Mesenteric fat pad (tissue), 1 donor: ENCODE measurements around the gene ZNF202. TPM values are rescaled to one million over a fixed set of nuclear protein-coding genes. Genes with fewer than 3 reads are reported as not detected.
"Not testable (repeated sequence)": the region's sequence is repeated elsewhere in the genome, so short reads cannot be mapped to it uniquely, and the experiment has no call there.

ENCODE experiments used
- DNase-seq: peaks from one replicate; pipeline ENCODE4 v3.0.0-alpha.2; 2020; ENCODE audit warnings: low spot score
- total RNA-seq: library from RNA; stranded (reverse); fragmentation: NEBNext Ultra II Directional; extraction: Animal tissue kit (Norgen Biotek cat#: 25700); gene quantifications from one replicate; pipeline ENCODE4 v1.2.1, GENCODE V29; 2021
- donor health status: DM: yes; HTN: yes; CAD: no.

ZNF202 gene
- total RNA-seq, 1 donor from 2014 or later: 7.5 TPM

DNA sequence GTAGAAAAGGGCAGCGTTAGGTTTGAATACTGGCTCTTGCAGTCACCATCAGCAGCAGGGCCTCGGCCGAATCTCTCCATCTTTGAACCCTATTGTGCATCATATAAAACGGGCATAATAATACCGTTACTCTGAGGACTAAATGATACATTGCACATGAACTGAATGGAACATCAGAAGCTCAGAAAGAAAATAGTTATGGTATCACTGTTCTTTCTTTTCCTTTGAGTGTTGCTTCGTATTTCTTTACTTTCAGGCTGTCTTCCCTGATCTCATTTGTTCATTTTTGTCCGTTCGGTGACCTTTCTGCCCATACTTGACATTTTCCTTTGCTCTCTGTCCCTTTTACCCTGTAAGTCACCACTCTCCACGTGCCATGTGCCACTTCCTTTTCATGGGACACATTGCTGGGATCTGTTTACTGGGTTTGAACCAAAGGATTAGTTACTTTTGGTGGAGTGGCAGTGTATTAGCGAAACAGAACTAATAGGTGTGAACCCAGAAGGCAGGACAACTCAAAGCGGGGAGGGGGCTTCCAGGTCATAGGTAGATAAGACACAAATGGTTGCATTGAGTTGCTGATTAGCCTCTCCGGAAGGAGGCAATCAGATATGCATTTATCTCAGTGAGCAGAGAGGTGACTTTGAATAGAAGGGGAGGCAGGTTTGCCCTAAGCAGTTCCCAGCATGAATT lies 717 bp upstream of the ZNF202 start:
- DNase-seq: no peak

- DNase-seq: no peak
These were observed 687 bp downstream of the ZNF202 start for GRCh38 chr11:123740787-123741158.

DNA sequence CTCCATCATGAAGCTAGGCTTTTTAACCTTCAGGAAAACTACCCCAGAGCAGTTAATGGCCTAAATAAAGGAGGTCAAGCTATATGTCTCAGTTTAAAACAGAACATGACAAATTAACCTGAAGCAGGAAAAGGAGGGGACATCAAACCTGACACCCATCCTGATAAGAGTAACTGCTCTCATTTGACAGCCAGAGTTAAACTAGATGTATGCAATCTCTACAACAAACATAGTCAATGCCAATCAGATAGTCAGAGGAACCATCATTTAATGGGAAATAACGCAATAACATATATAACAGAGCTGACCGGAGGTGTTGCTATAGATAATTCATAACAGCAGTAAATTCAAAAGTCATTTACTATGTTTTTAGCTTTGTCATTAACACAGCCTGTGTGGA lies 3.1 kb downstream of the ZNF202 start:
- no peak for DNase-seq

GRCh38 chr11:123736769-123737168 lies 4.7 kb downstream of the ZNF202 start:
- no peak for DNase-seq

GRCh38 chr11:123729602-123730001 lies 11.9 kb downstream of the ZNF202 start:
- DNase-seq: no peak

DNA sequence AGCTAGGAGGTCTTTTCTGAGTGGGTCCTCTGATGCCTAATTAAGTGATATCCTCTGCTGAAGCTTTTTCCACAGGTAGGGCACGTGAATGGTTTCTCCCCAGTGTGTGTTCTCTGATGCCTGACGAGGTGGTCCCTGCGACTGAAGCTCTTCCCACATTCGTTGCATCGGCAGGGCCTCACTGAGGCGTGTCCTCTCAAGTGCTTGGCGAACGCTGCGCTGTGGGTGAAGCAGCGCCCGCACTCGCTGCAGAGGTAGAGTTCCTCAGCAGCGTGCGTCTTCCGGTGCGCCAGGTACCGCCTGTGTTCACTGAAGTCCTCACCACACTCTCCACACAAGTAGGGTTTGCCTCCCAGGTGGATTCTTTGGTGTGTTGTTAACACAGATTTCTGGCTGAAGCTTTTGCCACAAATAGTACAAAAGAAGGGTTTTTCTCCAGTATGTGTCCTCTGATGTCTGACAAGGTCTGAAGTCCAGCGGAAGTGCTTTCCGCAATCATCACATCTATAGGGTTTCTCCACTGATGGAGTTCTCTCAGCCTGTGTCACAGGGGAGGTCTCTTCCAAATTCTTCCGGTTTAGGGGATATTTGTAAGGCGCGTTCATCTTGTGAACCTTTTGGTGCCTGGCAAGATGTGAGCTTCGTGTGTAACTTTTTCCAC lies 15.3 kb downstream of the ZNF202 start:
- DNase-seq: no peak

DNA sequence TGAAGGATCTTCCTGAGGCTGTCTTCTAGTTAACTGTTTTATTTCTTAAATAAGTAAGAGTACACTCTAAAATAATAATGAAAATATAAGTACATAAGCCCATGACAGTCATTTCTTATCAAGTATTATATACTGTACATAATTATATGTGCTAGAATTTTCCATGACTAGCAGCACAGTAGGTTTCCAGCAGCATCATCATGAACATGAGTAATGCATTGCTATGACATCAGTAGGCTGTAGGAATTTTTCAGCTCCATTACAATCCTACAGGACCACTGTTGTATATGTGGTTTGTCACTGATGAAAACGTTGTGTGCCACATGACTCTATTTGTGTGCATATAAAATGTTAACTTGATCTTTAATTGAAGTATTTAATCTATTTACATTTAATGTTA lies 22.0 kb downstream of the ZNF202 start:
- DNase-seq: no peak

DNA sequence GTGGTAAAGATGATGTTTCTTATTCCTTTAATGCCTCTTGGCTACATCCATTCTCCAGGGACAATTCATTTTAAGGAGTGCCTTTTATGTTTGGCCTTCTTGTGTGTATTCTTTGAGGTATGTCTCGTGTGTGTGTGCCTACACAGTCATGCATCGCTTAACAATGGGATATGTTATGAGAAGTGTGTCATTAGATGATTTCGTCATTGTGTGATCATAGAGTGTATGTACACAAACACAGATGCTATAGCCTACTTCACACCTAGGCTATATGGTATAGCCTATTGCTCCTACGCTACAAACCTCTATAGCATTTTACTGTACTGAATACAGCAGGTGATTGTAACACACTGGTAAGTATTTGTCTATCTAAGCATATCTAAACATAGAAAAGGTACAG lies 23.0 kb downstream of the ZNF202 start:
- no peak for DNase-seq

DNA sequence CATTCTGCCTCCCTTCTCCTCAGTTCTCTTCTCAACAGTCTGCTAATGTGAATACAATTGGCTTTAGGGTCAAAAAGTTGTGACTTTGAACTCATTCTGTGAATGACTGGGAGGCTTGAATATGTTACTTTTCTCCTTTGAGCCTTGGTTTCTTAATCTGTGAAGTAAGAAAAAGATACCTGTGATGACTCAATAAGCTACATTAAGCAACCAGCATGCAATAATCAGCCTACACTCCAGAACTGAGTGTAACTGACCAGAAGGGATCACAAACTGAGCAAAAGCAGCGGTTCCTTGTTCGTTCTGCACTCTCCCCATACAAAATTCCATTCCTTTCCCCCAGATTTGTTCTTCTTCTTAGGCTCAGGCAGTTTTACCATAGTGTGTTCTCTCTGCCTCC lies 23.4 kb downstream of the ZNF202 start:
- no peak for DNase-seq

DNA sequence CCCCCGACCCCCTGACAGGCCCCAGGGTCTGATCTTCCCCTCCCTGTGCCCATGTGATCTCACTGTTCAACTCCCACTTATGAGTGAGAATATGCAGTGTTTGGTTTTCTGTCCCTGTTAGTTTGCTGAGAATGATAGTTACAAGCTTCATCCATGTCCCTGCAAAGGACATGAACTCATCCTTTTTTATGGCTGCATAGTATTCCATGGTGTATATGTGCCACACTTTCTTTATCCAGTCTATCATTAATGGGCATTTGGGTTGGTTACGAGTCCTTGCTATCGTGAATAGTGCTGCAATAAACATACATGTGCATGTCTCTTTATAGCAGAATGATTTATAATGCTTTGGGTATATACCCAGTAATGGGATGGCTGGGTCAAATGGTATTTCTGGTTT lies 28.8 kb downstream of the ZNF202 start:
- DNase-seq: not testable (repeated sequence)

DNA sequence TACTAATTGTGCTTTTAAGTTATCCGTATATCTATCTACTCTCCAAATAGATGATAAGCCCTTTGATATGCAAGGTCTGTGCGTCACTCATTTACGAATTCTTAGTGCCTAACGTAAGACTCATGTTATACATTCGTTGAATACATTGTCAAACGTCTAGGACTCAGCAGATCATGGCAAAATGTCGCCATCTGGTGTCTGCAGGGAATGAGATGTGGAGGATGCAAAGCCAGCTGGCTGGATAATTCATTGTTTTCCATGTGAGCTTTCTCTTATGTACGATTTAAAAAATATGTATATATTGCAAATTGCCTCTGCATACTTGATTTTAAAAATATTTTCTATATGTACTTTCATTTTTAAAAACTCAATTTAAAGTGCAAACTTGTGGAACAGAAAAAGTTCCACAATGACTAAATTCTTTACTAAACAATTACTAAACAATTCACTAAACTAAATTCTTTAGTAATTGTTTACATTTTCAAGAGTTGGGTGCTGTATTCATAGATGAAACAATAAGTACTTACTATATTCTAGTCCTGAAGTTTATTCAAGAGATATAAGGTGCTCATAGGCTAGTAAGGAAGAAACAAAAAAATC lies 33.8 kb downstream of the ZNF202 start:
- DNase-seq: no peak

- DNase-seq: no peak
These were observed 34.3 kb downstream of the ZNF202 start for GRCh38 chr11:123707206-123707605.

DNA sequence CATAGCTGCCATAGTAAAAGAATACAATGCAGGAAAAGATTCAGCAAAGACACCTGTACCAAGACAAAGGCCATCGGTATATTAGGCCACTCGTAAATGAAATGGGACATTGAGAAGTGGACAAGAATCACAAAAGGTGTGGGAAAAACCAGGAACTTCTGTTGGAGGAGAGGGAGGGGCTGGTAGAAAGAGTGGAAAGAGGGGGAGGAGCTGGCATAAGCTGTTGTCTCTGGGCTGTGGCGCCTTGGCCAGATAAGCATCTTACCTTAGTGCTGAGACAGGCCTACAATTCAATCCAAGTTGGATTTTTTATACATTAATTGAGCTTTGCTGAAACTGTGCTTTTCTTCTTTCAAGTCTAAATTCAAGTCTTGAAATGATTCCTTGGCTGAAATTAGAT lies 37.1 kb downstream of the ZNF202 start:
- no peak for DNase-seq

DNA sequence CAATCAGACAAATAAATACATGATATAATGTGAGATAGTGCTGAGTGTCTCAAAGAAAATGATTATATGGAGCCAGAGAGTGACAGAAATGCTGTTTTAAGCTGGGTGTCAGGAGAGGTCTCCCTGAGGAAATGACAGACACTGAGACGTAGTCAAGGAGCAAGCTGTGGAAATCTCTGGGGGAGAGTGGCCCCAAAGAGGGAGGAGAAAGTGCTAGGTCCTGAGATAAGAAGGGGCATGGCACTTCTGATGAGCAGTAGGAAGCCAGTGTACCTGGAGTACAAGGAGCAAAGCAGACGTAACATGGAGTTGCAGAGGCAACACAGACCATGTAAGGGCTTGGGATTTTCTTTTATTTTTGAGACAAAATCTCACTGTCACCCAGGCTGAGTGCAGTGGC lies 38.8 kb downstream of the ZNF202 start:
- no peak for DNase-seq

GRCh38 chr11:123702139-123702538 lies 39.3 kb downstream of the ZNF202 start:
- DNase-seq: no peak

DNA sequence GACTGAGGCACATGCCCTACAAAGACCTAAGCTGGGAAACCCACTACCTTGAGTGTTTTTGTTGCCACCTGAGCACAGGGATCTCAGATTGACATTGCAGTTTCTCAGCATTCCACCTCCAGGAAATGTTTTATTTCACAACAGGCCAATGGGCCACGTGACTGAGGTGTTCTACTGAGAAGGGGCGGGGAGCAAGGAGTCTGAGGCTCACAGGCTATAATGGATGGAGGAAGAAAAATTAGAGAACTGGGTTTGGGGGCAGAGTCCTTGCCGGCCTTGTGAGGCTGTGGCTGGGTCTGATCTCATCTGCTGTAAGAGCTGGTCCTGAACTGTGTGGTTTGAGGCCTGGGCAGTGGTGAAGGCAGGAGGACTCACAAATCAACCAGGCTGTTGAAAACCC lies 40.7 kb downstream of the ZNF202 start:
- no peak for DNase-seq

DNA sequence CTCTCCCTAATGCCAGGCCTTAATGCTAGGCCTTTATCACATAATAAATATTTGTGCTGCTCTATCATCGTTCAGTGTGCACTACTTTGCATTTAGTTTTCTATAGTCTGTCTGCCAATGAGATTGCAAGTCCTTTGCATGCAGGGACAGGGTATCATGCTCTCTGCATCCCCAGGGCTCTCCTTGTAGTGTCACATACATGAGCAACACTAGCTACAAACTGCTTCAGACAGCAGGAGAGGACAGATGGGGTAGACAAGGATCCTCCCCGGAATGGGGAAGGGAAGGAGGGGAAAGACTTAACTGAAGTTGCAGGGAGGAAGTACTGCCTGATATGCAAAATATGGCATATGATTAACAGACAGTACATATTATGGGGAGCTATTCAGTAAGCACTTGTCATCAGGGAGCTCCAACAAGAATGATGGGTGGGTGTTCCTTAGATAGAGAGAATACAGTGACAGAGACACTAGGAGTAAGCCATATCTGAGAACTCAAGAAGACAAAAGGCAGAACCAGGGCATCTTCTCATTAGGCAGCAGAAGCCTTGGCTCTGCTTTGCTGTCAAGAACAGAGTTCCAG lies 42.8 kb downstream of the ZNF202 start:
- DNase-seq: no peak

DNA sequence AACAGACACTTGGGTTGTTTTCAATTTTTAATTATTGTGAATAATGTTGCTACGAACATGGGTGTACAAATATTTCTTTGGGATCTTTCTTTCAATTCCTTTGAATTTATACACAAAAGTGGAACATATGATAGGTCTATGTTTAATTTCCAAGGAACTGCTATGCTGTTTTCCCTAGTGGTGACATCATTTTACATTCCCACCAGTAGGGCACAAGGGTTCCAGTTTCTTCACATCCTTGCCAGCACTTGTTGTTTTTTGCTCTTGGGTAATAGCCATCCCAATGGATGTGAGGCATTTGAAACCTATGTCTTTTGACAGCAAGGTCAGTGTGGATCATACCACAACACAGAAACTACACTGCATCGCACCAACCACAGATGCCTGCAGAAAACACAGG lies 45.3 kb downstream of the ZNF202 start:
- no peak for DNase-seq

DNA sequence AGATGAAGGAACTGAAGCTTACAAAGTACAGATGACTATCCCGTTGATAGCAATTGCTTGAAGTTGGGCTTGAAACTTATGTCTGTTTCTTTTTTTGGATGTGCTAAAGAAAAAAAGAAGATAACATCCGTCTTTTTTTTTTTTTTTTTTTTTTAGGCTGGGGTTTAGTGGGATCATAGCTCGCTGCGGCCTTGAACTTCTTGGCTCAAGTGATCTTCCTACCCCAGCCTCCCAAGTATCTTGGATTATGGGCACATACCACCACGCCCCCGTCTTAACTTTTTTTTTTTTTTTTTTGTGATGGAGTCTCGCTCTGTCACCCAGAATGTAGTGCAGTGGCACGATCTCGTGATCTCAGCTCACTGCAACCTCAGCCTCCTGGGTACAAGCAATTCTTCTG lies 46.2 kb downstream of the ZNF202 start:
- DNase-seq: no peak

- DNase-seq: no peak
These were observed 46.9 kb downstream of the ZNF202 start for GRCh38 chr11:123694551-123694950.

- no peak for DNase-seq
These were observed 48.5 kb downstream of the ZNF202 start for GRCh38 chr11:123692961-123693360.

- no peak for DNase-seq
These were observed 51.0 kb downstream of the ZNF202 start for GRCh38 chr11:123690485-123690884.

GRCh38 chr11:123684601-123685000 lies 56.9 kb downstream of the ZNF202 start:
- DNase-seq: no peak
